HepG2 (cell line): Measurements from ENCODE around the gene NDOR1. TPM values are rescaled to one million over a fixed set of nuclear protein-coding genes. Genes with fewer than 3 reads are reported as not detected.

ENCODE experiments used
- ARHGAP35 ChIP-seq: sonication (generic); formaldehyde crosslinking; IDR thresholded peaks from 2 replicates; pipeline ENCODE4 v1.9.0; 2022; ENCODE audit warnings: mild to moderate bottlenecking, inconsistent platforms, moderate library complexity, missing genetic modification reagents, borderline replicate concordance
- ARID5B ChIP-seq: IDR thresholded peaks from 2 replicates; pipeline ENCODE4 v1.4.0; 2020; ENCODE audit warnings: mild to moderate bottlenecking, missing genetic modification reagents
- ATF4 ChIP-seq, 2 experiments: fragments of 450-650 bp in 1 of 2; sonication (generic) in 1 of 2; formaldehyde crosslinking; IDR thresholded peaks; 2 replicates each; pipeline versions ENCODE4 v1.5.0 to v1.8.0; 2020 to 2022; ENCODE audit warnings: mild to moderate bottlenecking in 1 of 2, missing genetic modification reagents in 1 of 2
- CERS6 ChIP-seq: sonication (generic); formaldehyde crosslinking; IDR thresholded peaks from 2 replicates; pipeline ENCODE4 v1.5.0; 2020; ENCODE audit warnings: missing genetic modification reagents
- DMAP1 ChIP-seq: IDR thresholded peaks from 2 replicates; pipeline ENCODE4 v1.6.1; 2016
- ELF1 ChIP-seq: sonication (generic); formaldehyde crosslinking; IDR thresholded peaks from 2 replicates; pipeline ENCODE4 v1.4.0; 2020; ENCODE audit warnings: missing genetic modification reagents
- HOXA5 ChIP-seq: sonication (generic); formaldehyde crosslinking; IDR thresholded peaks from 2 replicates; pipeline ENCODE4 v1.4.0; 2020; ENCODE audit warnings: missing genetic modification reagents
- IRX3 ChIP-seq: sonication (generic); formaldehyde crosslinking; IDR thresholded peaks from 2 replicates; pipeline ENCODE4 v1.8.1; 2023; ENCODE audit warnings: mild to moderate bottlenecking, low read depth, missing genetic modification reagents, borderline replicate concordance
- MAF1 ChIP-seq: sonication (generic); formaldehyde crosslinking; IDR thresholded peaks from 2 replicates; pipeline ENCODE4 v1.5.0; 2020; ENCODE audit warnings: missing genetic modification reagents, borderline replicate concordance
- MEF2D ChIP-seq: sonication (generic); formaldehyde crosslinking; IDR thresholded peaks from 2 replicates; pipeline ENCODE4 v1.5.1; 2020; ENCODE audit warnings: mild to moderate bottlenecking, missing genetic modification reagents
- MTA1 ChIP-seq: sonication (generic); formaldehyde crosslinking; IDR thresholded peaks from 2 replicates; pipeline ENCODE4 v1.4.0; 2020; ENCODE audit warnings: missing genetic modification reagents, mild to moderate bottlenecking, borderline replicate concordance
- NAIF1 ChIP-seq: sonication (generic); formaldehyde crosslinking; IDR thresholded peaks from 2 replicates; pipeline ENCODE4 v1.5.0; 2020; ENCODE audit warnings: mild to moderate bottlenecking, missing genetic modification reagents, borderline replicate concordance
- NRL ChIP-seq: sonication (generic); formaldehyde crosslinking; IDR thresholded peaks from 2 replicates; pipeline ENCODE4 v1.5.0; 2020; ENCODE audit warnings: missing genetic modification reagents, mild to moderate bottlenecking, moderate library complexity, borderline replicate concordance
- PHF21A ChIP-seq: sonication (generic); formaldehyde crosslinking; IDR thresholded peaks from 2 replicates; pipeline ENCODE4 v1.5.0; 2020; ENCODE audit warnings: mild to moderate bottlenecking, missing genetic modification reagents
- SAFB2 ChIP-seq: sonication (generic); formaldehyde crosslinking; IDR thresholded peaks from 2 replicates; pipeline ENCODE4 v1.5.1; 2020; ENCODE audit warnings: missing genetic modification reagents, low read depth, mild to moderate bottlenecking, borderline replicate concordance
- SP140L ChIP-seq: sonication (generic); formaldehyde crosslinking; IDR thresholded peaks from 2 replicates; pipeline ENCODE4 v1.4.0; 2020; ENCODE audit warnings: missing genetic modification reagents, borderline replicate concordance
- SP2 ChIP-seq: sonication (generic); formaldehyde crosslinking; IDR thresholded peaks from 2 replicates; pipeline ENCODE4 v1.5.1; 2020; ENCODE audit warnings: mild to moderate bottlenecking, missing genetic modification reagents
- YEATS4 ChIP-seq: sonication (generic); formaldehyde crosslinking; IDR thresholded peaks from 2 replicates; pipeline ENCODE4 v1.4.0; 2020; ENCODE audit warnings: missing genetic modification reagents, borderline replicate concordance
- YY1 ChIP-seq: IDR thresholded peaks from 2 replicates; pipeline ENCODE4 v1.6.1; 2011; ENCODE audit warnings: low read length, low read depth, moderate library complexity, mild to moderate bottlenecking; ENCODE audit not compliant: insufficient read depth, insufficient replicate concordance
- ZNF333 ChIP-seq: sonication (generic); formaldehyde crosslinking; IDR thresholded peaks from 2 replicates; pipeline ENCODE4 v1.4.0; 2020; ENCODE audit warnings: mild to moderate bottlenecking, missing genetic modification reagents, borderline replicate concordance
- ZNF598 ChIP-seq: sonication (generic); formaldehyde crosslinking; IDR thresholded peaks from 2 replicates; pipeline ENCODE4 v1.5.1; 2020; ENCODE audit warnings: mild to moderate bottlenecking, missing genetic modification reagents, borderline replicate concordance
- ZNF605 ChIP-seq: sonication (generic); formaldehyde crosslinking; IDR thresholded peaks from 2 replicates; pipeline ENCODE4 v1.8.0; 2022; ENCODE audit warnings: mild to moderate bottlenecking, missing genetic modification reagents
- ZNF670 ChIP-seq: sonication (generic); formaldehyde crosslinking; IDR thresholded peaks from 2 replicates; pipeline ENCODE4 v1.8.0; 2022; ENCODE audit warnings: mild to moderate bottlenecking, missing genetic modification reagents, borderline replicate concordance
- ZNF788 ChIP-seq: sonication (generic); formaldehyde crosslinking; IDR thresholded peaks from 2 replicates; pipeline ENCODE4 v1.5.0; 2020; ENCODE audit warnings: mild to moderate bottlenecking, missing genetic modification reagents, borderline replicate concordance
- polyA plus RNA-seq, 8 experiments: library from polyadenylated mRNA; depleted of rRNA in 3 of 8; stranded (reverse) in 7 of 8; unstranded in 1 of 8; fragments of >200 nt; fragmentation: Illumina TruSeq in 4 of 8; extraction: Trizol in 4 of 8; gene quantifications; 2 replicates each; pipeline versions ENCODE4 v1.2.1 to v1.2.3, GENCODE V29; 2011 to 2016; ENCODE audit warnings: low read depth in 4 of 8, missing spikeins in 1 of 8, mixed read lengths in 1 of 8; ENCODE audit not compliant: insufficient read depth in 1 of 8
- total RNA-seq, 5 experiments: library from RNA; depleted of rRNA; stranded (reverse); fragments of >200 nt; fragmentation: Illumina TruSeq; extraction: Trizol; gene quantifications; 2 replicates each; pipeline ENCODE4 v1.2.3, GENCODE V29; 2016; ENCODE audit warnings: low read depth in 1 of 5

Gene NDOR1
- total and polyA plus RNA-seq, 2 of the 13 experiments (the other 11 are each of a cell fraction or from before 2014, with no cell fraction given): 3.6 to 8.7 TPM

GRCh38 chr9:137255448-137256114, 50.1 kb downstream of the NDOR1 start (continued):
- TF ChIP-seq CERS6 (CRISPR knock-in tag): no peak
- TF ChIP-seq ZNF598 (CRISPR knock-in tag): 0 out of 2 replicates have a peak, but pooled peaks have one; percentile 2
- TF ChIP-seq PHF21A (CRISPR knock-in tag): 0 out of 2 replicates have a peak, but pooled peaks have one; percentile 5
- TF ChIP-seq NAIF1 (CRISPR knock-in tag): no peak
- TF ChIP-seq ZNF333: 0 out of 2 replicates have a peak, but pooled peaks have one; percentile 13
- 0 out of 4 replicates have a peak, but pooled peaks of 1 of the 2 experiments have one; percentile 1 for TF ChIP-seq ATF4 (CRISPR knock-in tag; IDR thresholded peaks at IDR 0.05)
- no peak for TF ChIP-seq MAF1 (CRISPR knock-in tag)
- 0 out of 2 replicates have a peak, but pooled peaks have one; percentile 21 for TF ChIP-seq MEF2D (CRISPR knock-in tag)
- TF ChIP-seq ZNF788: peak; percentile 38; the same call in 1 of the 2 replicates
- peak; percentile 1; the same call in 1 of the 2 replicates for TF ChIP-seq IRX3
- TF ChIP-seq MTA1 (CRISPR knock-in tag): 0 out of 2 replicates have a peak, but pooled peaks have one; percentile 17
- TF ChIP-seq YY1: peak; percentile 65
- TF ChIP-seq DMAP1: peak; percentile 45; the same call in 1 of the 2 replicates
- TF ChIP-seq ARHGAP35 (CRISPR knock-in tag): no peak
- TF ChIP-seq ELF1: peak; percentile 24; the same call in 1 of the 2 replicates
- TF ChIP-seq ARID5B (CRISPR knock-in tag): peak; percentile 15; the same call in 1 of the 2 replicates
- no peak for TF ChIP-seq SP140L (CRISPR knock-in tag)
- TF ChIP-seq ZNF605: 0 out of 2 replicates have a peak, but pooled peaks have one; percentile 8
- no peak for TF ChIP-seq SAFB2
- peak; percentile 27 for TF ChIP-seq YEATS4 (CRISPR knock-in tag)
- peak; percentile 14; the same call in 1 of the 2 replicates for TF ChIP-seq SP2 (CRISPR knock-in tag)
- TF ChIP-seq NRL (CRISPR knock-in tag): 0 out of 2 replicates have a peak, but pooled peaks have one; percentile 27
- TF ChIP-seq ZNF670 (CRISPR knock-in tag): no peak
- no peak; the same call in 1 of the 2 replicates for TF ChIP-seq HOXA5 (CRISPR knock-in tag)
